Stimulated activated CD4-positive, alpha-beta T cell treated with anti-CD3 and anti-CD28 coated beads, TNF-alpha, amount 100 ng/mL, for 4 hours (primary cell): ENCODE results near the gene EPS15.
"Not testable (repeated sequence)": the region's sequence is repeated elsewhere in the genome, so short reads cannot be mapped to it uniquely, and the experiment has no call there.

Experiments
- DNase-seq, 3 experiments: peaks; one replicate each; pipeline ENCODE4 v3.0.0-alpha.2; 2020; ENCODE audit warnings: low read depth in 3 of 3

EPS15 gene

GRCh38 chr1:51336004-51336403 is 183.1 kb downstream of the EPS15 start:
- DNase-seq: no peak

- no peak for DNase-seq
These were observed 187.6 kb downstream of the EPS15 start for GRCh38 chr1:51331206-51332100.

DNA sequence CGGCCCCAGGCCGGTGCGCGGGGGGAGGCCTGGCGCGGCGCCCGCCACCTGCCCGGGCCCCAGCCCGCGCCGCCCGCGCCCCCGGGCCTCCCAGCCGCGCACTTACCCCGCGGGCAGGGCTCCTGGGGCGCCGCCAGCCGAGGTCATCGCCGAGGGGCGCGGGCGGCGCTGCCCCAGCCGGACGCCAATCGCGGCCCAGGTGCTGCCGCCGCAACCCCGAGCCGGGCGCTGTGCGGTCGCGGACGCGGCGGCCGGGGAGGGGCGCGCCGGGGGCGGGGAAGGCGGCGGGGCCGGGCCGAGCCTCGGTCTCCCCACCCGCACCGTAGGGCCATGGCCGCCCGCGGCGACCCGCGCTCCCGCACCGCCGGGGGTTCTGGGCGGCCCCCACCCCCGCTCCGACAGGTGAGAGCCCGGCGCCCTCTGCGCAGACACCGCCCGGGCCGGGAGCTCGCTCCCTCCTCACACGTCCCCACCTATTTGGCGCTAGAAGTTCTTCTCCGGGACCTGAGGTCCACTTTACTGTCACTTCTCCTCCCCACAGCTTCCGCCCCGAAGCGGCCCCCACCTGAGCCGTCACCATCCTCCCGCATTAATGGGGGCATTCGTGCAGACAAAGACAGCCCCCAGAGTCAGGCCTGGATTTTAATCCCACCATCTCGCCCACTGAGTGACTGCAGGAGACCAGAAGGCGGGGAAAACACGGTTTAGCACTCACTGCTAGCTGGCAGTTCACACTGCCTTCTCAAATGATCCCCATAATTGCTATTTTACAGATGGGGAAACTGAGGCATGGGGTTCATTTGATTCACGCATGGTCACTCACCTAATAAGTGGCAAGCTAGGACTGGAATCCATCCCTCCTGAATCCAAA is 188.5 kb downstream of the EPS15 start, which contains the start of gene TTC39A:
TTC39A (minus strand) TSS at position 232 of the 871 bp plus-strand sequence; CDS start at position 147, 85 bp downstream.
- DNase-seq: no peak

GRCh38 chr1:51329443-51330325 is 189.4 kb downstream of the EPS15 start:
- no peak for DNase-seq

- DNase-seq: no peak
These were observed 190.1 kb downstream of the EPS15 start for GRCh38 chr1:51328926-51329325.

DNA sequence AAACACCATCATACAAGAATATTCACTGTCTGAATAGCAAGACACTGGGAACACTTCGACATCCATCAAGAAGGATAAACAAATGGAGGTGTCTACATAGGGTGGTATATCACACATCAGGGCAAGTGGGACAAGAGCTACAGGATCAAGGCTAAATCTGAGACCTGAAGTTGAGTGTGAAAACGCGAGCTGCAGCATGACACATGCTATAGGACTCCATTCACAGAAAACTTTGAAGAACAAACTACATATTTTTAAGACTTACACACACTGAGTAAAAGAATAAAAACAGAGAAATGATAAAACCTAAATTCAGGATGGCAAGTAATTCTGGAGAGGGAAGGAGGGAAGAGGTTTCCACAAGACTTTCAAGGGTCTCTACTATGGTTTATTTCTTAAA is 190.8 kb downstream of the EPS15 start:
- no peak for DNase-seq

DNA sequence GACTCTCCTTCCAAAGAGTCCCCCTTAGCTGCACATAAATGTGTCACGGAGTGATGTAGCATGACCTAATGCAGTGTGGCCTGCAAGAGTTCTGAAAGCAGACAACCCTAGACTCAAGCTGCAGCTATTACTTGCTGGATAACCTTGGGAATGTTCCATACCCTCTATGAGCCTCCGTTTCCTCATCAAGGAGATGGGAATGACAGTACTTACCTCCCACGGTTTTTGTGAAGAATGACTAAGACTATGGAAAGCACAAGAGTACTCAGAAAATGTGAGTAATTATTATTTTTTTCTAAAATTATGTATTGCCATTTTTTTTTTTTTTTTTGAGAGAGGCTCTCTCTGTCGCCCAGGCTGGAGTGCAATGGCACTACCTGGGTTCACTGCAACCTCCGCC is 191.7 kb downstream of the EPS15 start:
- DNase-seq: no peak

GRCh38 chr1:51326839-51327238 is 192.2 kb downstream of the EPS15 start:
- no peak for DNase-seq

GRCh38 chr1:51325878-51326755 is 192.9 kb downstream of the EPS15 start:
- no peak for DNase-seq

DNA sequence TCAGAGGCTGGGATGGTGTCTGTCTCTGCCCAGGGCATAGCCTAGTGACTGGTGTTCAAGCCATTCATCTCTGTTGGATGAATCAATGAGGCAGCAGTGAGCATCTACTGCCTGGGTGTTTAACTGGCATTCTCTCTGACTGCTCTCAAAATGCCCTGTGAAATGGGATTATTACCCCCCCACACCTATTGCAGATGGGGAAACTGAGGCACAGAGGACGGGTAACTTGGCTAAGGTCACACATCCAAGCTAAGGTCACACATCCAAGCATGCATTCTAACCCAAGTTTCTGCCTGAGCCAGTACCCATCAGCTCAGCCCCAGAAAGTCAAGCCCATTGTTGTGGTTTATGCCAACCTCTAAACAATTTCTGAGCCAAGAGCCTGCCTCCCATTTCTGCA is 193.7 kb downstream of the EPS15 start:
- DNase-seq: no peak

DNA sequence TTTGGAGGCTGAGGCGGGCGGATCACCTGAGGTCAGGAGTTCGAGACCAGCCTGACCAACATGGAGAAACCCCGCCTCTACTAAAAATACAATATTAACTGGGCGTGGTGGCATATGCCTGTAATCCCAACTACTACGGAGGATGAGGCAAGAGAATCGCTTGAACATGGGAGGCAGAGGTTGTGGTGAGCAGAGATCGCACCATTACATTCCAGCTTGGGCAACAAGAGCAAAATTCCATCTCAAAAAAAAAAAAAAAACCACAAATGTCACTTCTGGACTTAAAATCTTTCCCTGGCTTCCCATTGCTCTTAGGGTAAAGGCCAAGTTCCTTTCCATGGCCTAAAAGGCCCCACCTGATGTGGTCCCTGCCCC is 194.1 kb downstream of the EPS15 start:
- DNase-seq: not testable (repeated sequence)

- no peak for DNase-seq
These were observed 194.6 kb downstream of the EPS15 start for GRCh38 chr1:51324251-51325010.

GRCh38 chr1:51323778-51324177 is 195.3 kb downstream of the EPS15 start:
- no peak for DNase-seq

- DNase-seq: no peak
These were observed 196.5 kb downstream of the EPS15 start for GRCh38 chr1:51322417-51323101.

- DNase-seq: no peak
These were observed 197.2 kb downstream of the EPS15 start for GRCh38 chr1:51321924-51322280.

DNA sequence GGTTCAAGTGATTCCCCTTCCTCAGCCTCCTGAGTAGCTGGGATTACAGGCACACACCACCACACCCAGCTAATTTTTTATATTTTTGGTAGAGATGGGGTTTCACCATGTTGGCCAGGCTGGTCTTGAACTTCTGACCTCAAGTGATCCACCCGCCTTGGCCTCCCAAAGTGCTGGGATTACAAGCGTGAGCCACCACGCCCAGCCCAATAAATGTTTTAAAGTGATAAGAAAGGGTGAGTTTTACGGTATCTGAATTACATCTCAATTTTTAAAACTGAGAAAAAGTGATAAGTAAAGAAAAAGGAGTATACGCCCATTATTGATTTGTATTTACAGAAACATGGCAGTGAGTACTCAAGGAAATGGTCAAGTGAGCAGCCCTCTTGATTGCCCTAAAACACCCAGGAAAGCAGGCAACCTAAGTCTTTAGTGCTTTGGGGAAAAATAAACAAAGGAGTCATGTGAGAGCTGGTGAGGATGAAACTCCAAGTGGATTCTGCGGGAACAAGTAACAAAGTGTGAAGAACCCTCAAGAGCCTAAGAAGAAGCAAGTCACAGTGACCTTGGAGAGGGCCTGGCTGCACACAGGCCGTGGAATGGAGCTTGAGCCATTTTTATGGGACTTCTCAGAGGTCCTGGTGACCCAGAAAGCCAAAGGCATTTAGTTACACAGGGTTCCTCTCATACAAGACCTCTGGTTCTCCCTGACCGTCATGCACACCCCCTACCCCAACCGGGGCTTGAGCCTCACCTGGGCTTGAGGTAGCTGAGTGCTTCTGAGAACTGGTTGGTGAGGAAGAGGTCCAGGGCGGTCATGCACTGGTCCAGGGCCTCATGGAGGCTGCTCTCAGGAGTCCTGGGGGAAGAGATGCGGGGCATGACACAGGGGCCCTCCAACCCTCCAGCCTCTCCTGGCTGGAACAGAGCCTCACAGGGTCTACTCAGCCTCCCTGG is 197.8 kb downstream of the EPS15 start:
- DNase-seq: no peak

DNA sequence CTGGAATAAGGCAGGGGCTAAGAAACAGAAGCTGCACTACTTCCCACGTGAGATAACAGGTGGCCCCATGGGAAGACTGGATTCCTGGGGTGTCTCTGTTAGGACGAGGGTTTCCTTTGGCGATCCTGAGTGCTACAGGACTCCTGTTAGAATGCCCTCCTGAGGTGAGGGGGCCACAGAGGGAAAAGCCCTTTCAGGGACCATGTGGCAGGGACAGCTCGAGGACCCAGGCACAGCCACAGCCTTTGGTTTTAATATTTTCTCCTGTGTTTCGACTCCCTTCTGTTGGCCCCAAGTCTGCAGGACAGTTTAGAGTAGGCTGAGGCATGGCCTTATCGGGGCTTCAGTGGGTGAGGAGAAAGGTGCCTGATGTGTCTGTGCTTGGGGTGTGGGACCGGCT is 201.3 kb downstream of the EPS15 start:
- no peak for DNase-seq

DNA sequence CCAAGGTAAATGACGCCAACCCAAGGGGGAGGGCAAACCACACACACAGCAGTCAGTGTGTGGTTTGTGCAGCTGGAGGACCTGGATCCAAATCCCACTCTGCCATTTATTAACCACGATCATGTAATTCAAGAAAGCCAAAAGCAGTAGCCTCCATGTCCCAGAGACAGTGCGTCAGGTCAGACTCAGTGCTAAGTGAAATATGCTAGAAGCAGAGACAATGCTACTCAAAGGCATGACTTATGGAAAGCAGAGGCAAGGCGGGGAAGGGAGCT is 202.3 kb downstream of the EPS15 start:
- no peak for DNase-seq
